GM11168 (cell line): ENCODE measurements around the gene ANKS3.

ENCODE experiments used
- in situ Hi-C: fragments of 300-500 bp; cut with MboI; formaldehyde crosslinking; loops from one replicate; pipeline ENCODE4 v1.12.0; 2022; ENCODE audit warnings: low sequenced_read_pairs; ENCODE audit not compliant: unreplicated experiment

The ANKS3 gene

DNA sequence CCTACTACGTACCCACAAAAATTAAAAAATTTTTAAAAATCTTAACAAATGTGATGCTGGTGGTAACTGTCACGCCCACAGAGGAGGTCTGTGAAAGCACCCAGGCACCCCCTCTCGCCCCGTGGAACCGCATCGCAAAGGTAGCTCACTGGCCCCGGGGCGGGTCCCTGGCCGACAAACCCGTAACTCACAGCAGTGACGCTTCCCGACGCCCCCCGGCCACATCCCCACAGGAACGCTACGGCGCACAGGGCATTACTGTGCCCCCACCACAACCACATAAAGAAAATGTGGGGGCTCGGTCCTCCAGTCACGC, 366 bp downstream of the ANKS3 start:
- in situ Hi-C loops = no loop called here

DNA sequence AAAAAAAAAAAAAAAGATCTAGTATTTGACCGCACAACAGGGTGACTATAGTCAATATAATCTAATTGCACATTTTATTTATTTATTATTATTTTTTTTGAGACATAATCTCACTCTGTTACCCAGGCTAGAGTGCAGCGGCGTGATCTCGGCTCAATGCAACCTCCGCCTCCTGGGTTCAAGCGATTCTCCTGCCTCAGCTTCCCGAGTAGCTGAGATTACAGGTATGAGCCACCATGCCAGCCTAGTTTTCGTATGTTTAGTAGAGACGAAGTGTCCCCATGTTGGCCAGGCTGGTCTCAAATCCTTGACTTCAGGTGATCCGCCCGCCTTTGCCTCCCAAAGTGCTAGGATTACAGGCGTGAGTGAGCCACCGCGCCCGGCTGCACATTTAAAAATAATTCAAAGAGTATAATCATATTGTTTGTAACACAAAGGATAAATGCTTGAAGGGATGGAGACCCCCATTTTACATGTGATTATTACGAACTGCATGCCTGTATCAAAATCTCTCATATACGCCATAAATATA, 794 bp downstream of the ANKS3 start:
- in situ Hi-C loops = no loop called here

DNA sequence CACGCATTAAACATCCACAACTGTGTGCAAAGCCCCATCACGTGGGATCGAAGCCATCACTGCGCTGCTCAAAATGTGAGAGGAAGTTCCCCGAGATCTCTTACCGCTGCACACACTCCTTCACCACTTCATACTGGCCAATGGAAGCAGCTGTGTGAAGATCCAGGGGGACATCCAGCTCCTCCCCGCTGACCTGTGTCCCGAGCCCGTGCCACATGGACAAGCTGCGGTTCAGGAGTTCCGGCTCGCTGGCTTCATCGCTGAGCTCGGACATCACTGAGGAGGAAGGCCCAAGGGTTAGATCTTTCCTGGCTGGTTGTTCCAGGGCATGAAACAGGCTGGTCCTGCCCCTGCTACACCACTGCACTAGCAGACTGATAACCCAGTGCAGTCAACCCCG, 4.2 kb downstream of the ANKS3 start:
- in situ Hi-C loops = no loop called here

DNA sequence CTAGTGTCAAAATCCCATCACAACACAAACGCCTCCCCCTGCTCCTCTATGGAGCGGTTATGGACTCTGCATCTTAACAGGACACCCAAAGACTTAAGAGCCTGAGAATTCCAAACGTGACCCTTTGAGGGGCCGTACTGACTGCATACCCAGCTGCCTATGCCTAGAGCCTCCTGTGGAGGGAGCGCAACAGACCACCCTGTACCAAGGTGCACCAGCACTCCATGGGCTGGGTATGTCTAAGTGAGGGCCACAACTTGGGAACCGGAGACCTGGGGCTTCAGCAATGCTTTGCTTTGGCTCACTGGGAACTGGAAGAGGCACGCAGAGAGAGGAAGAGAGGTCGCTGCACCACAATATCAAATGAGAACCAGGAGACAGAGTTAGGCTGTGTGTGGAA, 5.4 kb downstream of the ANKS3 start:
- in situ Hi-C loops = no loop called here

DNA sequence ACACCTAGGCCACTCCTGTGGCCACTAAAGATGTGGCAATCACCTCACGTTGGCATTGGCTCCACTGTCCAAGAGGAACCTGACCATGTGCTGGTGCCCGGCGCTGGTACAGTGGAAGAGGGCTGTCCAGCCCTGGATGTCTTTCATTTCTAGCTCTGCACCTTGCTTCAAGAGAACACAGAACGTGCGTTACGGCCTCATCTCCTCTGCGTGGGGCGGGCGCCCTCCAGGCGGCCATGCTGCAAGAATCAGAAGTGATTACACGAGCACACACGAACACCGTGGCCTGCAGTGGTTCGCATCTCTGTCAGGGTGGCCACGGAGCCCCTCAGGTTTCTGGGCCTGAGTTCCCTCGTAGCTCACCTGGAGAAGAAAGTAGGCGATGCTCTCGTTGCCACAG, 7.5 kb downstream of the ANKS3 start:
- in situ Hi-C loops = no loop called here

DNA sequence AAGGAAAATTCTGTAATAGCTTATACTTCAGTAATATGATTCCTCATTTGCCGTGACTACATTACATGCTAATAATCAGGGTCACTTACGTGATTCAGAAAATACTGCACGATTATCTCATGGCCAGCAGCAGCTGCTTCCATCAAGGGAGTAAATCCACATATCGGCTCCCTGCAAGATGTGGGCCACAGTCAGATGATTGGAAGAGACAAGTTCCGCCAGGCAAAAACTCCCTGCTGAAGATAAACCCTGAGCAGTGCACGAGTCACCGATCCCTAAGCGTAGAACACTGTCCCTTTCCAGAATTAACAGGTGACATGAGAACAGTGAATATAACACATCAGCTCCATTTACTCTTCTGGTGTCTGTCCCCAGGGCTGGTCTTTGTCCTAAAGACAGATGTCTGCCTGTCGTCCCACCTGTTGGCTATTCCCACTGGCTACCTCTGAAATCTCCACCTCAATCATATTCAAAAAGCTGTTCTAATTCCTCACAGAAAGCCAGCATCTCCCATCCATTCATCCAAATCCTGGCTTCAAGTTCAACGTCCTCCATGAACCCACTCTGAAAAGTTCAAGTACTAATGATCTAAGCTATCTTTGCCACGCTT, 9.3 kb downstream of the ANKS3 start:
- in situ Hi-C loops = no loop called here

DNA sequence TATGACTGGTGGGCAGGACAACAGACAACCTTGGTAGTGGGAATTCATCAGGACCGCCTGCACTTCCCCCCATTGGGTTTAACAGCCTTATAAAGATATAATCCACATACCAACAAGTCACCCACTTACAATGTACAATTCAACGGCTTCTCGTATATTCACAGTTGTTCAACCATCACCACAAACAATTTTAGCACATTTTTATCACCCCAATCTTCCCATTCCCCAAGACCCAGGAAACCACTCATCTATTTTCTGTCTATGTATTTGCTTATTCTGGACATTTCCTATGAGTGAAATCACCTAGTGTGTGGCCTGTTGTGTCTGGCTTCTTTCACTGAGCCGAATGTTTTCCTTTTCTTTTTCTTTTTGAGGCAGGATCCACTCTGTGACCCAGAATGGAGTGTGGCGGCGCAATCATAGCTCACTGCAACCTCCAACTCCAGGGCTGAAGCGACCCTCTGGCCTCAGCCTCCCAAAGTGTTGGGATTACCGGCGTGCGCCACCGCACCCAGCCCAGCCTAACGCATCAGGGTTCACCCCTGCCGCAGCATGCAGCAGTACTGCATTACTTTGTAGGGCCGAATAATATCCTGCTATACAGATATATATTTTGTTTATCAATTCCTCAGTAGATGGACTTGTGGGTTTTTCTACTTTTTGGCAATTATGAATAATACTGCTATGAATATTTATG, 10.9 kb downstream of the ANKS3 start:
- in situ Hi-C loops = no loop called here

DNA sequence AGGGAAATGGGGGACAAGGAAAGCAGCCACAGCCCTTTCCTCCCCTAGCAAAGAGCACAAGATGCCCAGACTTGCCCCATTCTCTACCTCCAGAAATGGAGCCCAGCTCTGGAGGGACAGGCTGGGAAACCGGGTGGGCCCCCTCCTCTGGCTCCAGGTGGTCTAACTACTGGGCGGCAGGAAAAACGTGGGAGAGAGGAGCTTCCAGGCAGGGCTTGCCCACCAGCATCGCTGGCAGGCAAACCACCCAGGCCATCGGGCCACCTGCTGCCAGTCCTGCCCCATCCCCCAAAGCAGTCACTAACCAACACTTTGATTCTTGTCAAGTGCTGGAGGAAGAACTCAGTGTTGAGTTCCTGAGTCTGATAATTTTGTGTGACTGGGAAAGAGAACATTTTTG, 15.6 kb downstream of the ANKS3 start:
- in situ Hi-C loops = no loop called here

DNA sequence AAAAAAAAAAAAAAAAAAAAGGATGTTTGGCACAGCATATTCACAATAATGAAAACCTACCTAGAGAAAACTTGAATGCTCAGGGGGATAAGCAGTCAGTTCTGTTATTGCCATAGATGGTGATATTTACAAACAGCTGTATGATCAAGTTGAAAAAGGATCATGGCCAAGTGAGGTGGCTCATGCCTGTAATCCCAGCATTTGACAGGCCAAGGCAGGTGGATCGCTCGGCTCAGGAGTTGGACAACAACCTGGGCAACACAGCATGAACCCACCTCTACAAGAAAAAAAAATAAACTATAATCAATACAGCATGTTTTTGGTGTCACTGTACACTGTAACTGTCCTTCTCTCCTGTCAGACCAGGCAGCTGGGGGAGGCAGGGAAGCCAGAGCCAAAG, 19.1 kb downstream of the ANKS3 start:
- in situ Hi-C loops = no loop called here

DNA sequence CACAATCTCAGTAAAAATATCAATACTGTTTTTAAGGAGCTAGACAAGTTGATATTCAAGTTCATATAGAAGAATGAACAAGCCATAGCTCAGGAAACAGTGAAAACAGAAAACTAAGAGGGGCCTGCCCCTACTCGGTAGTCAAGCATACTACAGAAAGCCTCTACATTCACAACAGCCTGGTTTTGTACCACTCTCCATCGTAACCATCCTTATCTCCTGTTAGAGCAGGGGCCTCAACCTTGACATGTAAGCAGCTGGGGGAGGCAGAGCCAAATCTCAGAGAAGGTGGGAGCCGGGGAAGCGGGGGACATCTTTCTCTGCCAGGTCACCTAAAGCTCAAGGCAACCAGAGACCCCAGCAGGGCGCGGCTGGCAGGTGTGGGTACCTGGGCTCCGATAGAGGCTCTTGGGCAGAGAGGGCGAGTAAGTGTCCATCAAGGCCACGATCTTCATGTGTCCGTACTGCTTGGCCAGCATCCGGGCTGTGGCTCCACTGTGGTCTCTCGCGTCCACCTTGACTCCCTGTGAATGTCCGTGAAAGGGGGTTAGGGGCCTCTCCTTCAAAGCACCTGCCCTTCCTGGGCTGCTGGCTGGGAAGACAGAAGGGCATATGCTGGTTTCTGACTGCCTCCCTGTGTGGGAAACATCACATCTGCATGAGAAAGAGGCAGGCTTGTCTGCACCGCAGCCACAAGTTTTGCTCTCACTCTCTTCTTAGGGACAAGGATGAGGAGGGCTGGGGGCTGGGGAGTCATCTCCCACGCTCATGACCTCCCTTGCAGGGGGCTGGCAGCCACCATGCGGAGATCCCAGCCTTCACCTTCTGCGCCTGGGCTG, 20.2 kb downstream of the ANKS3 start:
- in situ Hi-C loops = no loop called here

DNA sequence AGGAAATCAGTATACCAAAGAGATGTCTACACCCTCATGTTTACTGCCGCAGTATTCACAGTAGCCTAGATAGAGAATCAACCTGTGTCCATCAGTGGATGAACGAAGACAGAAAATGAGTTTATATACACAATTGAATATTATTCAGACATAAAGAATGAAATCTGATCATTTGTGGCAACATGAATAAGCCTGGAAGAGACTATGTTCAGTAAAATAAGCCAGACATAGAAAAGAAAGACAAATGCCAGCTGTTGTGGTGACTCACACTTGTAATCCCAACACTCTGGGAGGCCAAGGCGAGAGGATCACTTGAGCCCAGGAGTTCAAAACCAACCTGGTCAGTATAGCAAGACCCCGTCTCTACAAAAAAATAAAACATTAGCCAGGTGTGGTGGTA, 24.6 kb downstream of the ANKS3 start:
- in situ Hi-C loops = no loop called here

DNA sequence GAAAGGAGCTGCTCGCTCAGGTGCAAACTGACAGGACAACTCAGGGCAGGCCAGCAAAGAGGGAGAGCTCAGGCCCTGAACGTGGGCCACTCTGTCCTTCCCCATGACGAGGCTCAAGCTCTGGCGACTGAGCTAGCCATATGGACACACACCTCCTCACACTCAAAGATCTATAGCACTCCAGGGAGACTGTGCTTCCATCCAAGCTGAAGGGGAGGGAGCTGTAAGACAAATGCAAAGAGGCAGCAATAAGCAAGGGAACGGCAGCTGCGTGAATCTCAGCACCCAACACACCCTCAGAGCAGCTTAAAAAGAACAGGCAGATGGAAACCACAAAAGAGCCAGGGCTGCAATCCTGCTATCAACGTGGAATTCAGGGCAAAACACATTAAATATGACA, 27.2 kb downstream of the ANKS3 start:
- in situ Hi-C loops = no loop called here

DNA sequence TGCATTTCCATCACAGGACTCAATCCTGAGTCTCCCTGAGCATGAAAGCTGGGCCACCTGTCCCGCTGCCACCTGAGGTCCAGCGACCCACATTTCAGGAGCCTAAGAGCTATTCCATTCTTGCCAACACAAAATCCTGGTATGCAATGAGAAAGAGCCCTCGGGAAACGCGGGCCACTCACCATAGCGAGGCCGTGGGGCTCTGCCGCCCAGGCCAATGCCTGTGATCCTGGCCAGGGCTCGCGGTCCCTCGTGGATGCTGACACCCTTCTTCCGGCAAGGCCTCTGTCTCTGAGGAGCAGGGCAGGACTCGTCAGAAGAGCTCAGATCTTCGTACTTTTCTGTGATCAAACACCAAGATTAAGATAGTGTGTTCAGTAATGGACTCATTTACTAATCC, 29.2 kb downstream of the ANKS3 start:
- in situ Hi-C loops = no loop called here

DNA sequence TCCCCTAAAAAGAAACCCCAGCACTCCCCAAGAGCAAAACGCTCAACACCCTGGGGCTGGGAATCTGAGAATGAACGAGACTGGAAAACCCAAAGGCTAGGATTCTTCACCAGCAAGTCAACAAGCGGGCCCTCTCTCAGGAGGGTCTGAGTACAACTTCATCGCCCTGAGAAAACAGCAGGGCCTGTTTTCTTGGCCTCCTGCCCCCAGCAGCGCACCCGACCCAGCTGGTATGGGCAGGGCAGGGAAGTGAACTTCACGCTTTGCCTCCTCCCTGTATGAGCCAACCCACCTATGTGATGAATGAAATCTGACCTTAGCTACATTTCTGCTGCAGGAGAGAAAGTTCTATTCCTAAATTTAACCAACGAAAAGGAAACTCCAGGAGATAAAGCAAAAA, 29.6 kb downstream of the ANKS3 start:
- in situ Hi-C loops = no loop called here

DNA sequence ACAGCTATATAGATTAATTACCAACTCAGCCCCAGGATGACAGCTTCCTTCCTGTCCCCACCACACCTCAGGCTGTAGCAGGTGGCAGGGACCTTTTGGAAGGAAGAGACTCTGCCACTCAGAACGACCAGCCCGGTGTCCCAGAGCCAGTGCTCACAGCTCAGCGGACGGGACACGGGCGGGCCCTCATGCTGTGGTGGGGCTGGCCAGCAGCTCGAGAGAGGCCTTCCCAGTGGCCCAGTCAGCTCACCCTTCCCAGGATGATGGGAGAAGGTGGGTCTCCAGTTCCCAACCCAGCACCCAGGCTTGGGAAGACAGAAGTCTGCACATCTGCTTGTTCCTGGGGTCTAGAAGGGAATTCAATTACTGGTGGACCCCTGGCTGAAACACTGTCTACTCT, 30.2 kb downstream of the ANKS3 start:
- in situ Hi-C loops = no loop called here

DNA sequence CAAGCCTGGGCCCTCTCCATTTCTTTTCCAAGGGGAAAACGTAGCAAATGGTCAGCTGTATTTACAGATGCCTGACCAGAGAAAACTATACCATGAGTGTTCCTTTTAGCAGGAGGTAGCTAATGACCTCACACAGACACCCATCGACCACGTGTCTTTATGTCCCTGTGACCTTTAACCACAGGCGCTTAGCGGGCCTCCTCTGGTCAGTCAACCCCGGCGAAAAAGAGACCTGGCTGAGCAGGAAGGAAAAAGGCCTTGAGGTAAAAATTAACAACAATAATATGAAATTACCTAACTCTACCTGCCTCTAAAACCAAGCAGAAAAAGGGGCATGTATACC, 31.6 kb downstream of the ANKS3 start:
- in situ Hi-C loops = no loop called here

DNA sequence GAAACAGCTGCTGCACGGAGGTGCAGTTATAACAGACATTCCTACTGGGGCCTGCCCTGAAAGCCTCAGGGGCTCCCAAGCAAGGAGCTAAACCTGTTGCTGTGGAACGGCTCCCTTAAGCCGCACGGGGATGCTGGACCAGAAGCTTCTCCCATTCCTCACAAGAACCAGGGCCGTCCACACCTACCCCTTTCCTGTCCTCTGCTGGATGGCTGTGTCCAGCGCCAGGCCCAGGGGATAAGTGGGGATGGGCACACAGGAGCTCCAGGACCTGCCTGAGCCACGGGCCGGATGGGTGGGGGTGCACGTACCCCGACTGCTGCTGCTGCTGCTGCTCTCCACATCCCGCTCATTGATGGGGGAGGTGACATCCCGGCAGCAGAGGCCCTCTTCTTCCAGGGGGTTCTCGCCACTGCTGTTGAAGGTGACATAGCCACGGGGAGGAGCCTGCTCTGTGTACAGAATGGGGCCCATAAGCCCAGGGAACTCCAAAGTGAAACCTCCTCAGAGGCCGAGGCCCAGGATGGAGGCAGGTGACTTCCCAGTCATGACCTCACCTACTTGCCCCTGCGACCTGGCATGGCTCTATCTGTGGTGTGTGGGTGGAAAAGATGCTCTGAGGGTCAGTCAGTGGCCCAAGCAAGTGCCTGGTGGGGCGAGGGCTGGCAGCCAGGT, 32.1 kb downstream of the ANKS3 start:
- in situ Hi-C loops = no loop called here

DNA sequence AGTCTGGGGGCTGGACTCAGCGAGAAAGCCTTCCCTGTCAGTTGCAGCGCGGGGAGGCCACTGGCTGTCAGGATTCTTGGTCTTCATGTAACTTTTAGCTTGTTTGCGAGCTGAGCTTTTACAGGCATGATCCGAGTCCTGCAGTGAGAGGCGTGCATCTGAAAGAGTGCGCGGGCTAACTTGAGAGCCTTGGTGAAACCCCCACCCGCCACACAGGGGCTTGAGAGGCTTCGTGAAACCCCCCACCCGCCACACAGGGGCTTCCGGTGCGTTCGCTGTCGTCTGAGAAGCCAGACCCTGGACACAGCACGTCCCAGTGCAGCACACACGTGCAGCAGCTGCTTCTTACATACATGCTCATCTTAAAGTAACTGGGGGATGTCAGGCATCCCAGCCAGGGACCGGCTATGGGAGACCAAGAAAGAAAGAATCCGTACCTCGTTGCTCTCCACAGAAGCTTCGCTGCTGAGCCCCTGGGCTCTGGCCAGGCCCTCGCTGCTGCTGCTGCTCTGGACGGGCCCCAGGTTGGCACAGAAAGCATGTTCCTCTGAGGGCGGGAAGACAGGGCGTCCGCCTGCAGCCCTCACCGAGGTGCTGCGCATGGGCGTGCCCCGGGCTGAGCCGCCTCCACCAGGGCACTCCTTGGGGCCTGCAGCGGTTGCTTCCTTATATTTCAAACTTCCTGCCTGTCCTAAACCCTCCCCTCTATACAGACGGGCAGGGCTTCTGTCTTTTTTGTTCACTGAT, 32.9 kb downstream of the ANKS3 start:
- in situ Hi-C loops = no loop called here

DNA sequence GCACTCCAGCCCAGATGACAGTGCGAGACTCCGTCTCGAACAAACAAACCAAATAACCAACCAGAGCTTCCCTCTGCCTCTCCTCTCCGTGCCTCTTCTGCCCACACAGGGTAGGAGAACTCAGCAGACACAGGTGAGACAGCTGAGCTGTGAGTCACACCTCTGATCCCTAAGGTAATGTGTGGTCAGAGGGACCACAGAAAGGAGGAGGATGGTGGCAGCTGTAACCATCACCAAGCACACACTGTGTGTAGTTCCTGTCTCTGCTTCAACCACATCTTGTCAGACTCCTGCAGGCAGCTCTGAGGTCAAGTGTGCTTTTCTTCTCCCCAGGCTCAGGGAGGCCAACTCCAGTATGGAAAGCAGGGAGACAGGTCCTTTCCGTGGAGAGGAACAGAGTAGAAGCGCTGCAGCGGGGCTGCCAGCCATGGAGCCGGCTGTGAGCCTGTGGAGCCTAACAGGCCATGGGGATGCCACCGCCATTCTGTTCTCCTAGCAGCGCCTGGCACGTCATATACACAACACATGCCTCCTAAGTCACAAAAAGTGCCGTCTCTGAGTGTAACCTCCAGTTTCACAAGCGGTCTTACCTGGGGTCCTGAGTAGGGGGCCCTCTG, 33.6 kb downstream of the ANKS3 start:
- in situ Hi-C loops = no loop called here

DNA sequence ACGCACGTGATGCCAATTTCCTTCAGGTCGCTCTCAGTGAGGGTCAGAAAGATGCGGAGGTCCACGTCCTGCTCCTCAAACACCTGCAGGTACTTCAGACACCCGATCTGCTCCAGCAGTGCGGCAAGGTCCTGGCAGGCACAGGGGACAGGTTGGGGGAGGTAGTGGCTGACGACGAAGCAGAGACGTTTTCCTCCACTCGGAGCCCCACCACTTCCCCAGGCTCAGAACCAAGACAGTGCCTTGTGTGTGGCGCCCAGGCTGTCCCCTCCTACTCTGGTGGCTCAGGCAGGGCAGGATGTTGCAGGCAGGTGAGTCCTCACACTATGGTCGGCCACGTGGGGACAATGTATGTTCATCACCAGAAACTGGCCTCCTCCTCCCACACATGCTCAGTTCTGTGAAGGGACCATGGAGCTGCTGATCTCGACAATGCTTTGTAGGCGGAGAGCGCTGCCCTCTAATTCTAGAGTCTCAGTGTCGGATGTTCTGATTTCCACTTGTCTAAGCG, 35.0 kb downstream of the ANKS3 start:
- in situ Hi-C loops = no loop called here
